Measurements from ENCODE around the gene SYCE3.
"Not testable (repeated sequence)": the region's sequence is repeated elsewhere in the genome, so short reads cannot be mapped to it uniquely, and the experiment has no call there.

- TF ChIP-seq POLR2A, CTCF, EP300 (IDR thresholded peaks at IDR 0.05): not testable (repeated sequence)
- TF ChIP-seq POLR2AphosphoS5 (IDR thresholded peaks at IDR 0.05) = peak in 1 of 4 donors; percentile 10
These were observed 21.1 kb downstream of the SYCE3 start for GRCh38 chr22:50541667-50542026.
